Mucosa of rectum (tissue), 2 donors: Measurements from ENCODE around the gene C1QTNF6.

Experiments
- H3K27ac ChIP-seq, 2 donors: one replicate each; pipeline ENCODE4 v1.7.0; 2013; ENCODE audit warnings: inconsistent platforms in 2 of 2, low read depth in 2 of 2, low read length in 2 of 2
- H3K27me3 ChIP-seq, 2 donors: one replicate each; pipeline ENCODE4 v1.7.0; 2013; ENCODE audit warnings: low read length in 2 of 2; ENCODE audit not compliant: control insufficient read depth in 2 of 2, insufficient read depth in 2 of 2
- H3K36me3 ChIP-seq, 2 donors: one replicate each; pipeline ENCODE4 v1.7.0; 2013; ENCODE audit warnings: low read length in 2 of 2; ENCODE audit not compliant: control insufficient read depth in 2 of 2, insufficient read depth in 2 of 2
- H3K4me1 ChIP-seq, 2 donors: one replicate each; pipeline ENCODE4 v1.7.0; 2013; ENCODE audit warnings: low read length in 2 of 2, mild to moderate bottlenecking in 1 of 2; ENCODE audit not compliant: control insufficient read depth in 2 of 2, insufficient read depth in 2 of 2
- H3K4me3 ChIP-seq, 2 donors: one replicate each; pipeline ENCODE4 v1.7.0; 2013; ENCODE audit warnings: low read length in 2 of 2
- H3K9ac ChIP-seq, 2 donors: one replicate each; pipeline ENCODE4 v1.7.0; 2013; ENCODE audit warnings: low read length in 2 of 2, low read depth in 1 of 2, mild to moderate bottlenecking in 1 of 2
- H3K9me3 ChIP-seq, 2 donors: one replicate each; pipeline ENCODE4 v1.7.0; 2013; ENCODE audit warnings: low read length in 2 of 2; ENCODE audit not compliant: control insufficient read depth in 2 of 2
- donor health status: healthy.
- donor health status: Normal muscosa, but diverticular disease.

Gene C1QTNF6

DNA sequence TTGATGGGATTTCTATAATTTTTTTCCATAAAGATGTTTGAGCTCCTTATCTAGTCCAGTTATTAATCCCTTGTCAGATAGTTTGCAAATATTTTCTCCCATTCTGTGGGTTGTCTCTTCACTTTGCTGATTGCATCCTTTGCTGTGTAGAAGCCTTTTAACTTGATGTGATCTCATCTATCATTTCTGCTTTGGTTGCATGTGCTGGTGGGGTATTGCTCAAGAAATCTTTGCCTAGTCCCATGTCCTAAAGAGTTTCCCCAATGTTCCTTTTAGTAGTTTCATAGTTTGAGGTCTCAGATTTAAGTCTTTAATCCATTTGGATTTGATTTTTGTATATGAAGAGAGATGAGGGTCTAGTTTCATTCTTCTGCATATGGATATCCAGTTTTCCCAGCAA is 36.6 kb downstream of the C1QTNF6 start:
- no peaks in the 10 kb centered on the region for H3K9me3 ChIP-seq
- H3K9ac ChIP-seq, result no peak overlapping the region
- H3K4me1 ChIP-seq, result no peaks in the 10 kb centered on the region
- H3K27me3 ChIP-seq, result no peaks in the 10 kb centered on the region
- H3K36me3 ChIP-seq, result no peaks in the 10 kb centered on the region
- no peak overlapping the region for H3K27ac ChIP-seq
- H3K4me3 ChIP-seq, result no peak overlapping the region

DNA sequence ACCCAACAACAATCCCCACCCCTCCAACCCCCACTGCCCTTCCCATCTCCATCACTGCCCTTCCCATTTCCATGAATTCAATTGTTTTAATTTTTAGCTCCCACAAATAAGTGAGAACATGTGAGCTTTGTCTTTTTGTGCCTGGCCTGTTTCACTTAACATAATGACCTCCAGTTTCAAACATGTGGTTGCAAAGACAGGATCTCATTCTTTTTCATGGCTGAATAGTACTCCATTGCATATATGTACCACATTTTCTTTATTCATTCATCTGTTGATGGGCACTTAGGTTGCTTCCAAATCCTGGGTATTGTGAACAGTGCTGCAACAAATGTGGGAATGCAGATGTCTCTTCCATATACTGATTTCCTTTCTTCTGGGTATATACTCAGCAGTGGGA is 37.3 kb downstream of the C1QTNF6 start:
- Histone ChIP-seq H3K27ac (no peak overlapping the region), H3K27me3 (peaks cover 0 to 1% of the 10 kb centered on the region in 2 donors)

DNA sequence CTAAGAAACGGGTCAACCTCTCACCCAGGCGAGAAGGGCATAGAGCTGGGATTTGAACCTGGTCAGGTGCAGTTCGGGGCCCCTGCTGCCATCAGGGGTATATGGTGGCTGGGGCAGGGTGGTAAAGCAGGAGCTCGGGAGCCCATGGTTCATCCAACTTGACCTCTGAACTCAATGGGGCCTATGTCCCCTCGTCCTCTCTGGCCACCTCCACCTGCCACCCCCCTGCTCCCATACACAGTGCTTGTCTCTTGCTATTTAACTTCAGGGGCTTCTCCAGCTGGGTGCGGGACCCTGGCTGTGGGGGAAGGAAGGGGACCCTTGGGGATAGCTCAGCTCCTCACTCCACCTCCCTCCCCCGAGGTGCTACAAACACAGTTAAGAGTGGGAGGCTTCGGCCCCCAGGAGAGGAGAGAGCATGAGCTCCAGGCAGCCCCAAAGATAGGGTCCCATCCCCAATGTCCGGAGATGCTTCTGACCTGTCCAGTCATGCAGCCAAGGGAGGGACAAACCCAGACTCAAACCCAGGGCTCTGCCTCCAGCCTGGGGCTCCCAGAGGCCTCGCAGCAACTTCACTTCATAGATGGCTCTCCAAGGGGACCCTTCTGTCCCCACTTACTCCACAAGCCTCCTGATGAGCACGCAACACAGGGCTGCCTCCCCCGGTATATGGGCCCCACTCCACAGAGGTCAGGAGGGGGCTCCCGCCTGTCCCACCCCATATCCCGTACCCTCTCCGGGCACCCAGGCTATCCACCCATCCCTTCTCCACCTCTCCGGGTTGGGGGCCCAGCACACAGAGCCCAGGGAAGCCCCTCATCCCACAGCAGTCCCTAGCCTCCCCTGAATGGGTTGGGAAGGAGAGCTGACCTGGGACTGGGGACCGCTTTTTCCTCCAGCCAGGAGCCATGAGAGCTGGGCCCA is 39.0 kb downstream of the C1QTNF6 start:
- no peaks in the 10 kb centered on the region for H3K9me3 ChIP-seq
- peak overlapping the region in 1 of 2 donors; percentile 62 for H3K4me3 ChIP-seq
- peaks cover 0 to 4% of the 10 kb centered on the region in 2 donors for H3K27me3 ChIP-seq
- no peaks in the 10 kb centered on the region for H3K36me3 ChIP-seq
- H3K9ac ChIP-seq, result no peak overlapping the region
- H3K27ac ChIP-seq, result peak overlapping the region; percentile 30 to 68
- H3K4me1 ChIP-seq, result peaks cover 0 to 3% of the 10 kb centered on the region in 2 donors

More for the DNA sequence above, 37.3 kb downstream of the C1QTNF6 start:
- Histone ChIP-seq H3K4me1 (peaks cover 0 to 2% of the 10 kb centered on the region in 2 donors), H3K9ac (no peak overlapping the region), H3K9me3 (no peaks in the 10 kb centered on the region), H3K36me3 (no peaks in the 10 kb centered on the region), H3K4me3 (no peak overlapping the region)

DNA sequence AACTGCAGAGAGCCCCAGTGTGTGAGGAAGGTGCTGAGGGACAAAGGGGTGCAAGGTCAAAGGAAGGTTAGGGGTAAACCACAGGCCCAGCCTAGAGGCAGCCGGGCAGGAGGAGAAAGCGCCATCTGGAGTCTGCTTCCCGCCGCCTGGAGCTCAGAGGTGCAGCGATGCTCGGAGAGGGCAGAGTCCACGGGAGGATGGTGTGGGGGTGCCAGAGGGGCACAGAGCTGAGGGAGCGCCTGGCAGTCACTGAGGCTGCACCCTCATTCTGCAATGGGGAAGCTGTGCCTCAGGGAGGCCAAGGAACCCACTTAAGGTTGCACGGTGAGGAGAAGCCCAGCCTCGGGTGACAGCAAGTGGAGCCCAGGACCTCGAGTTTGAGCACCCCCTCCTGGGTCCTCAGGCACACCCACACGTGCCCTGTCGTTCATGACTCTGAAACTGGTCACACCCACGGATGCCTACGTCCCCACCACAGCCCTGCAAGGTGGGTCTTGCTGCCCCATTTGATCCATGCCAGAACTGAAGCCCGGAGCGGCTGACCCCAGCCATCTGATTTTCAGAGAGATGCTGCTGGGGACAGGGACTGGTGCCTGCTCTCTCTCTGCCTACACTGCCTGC is 39.9 kb downstream of the C1QTNF6 start:
- Histone ChIP-seq H3K4me3 (peak overlapping the region in 1 of 2 donors; percentile 62), H3K27ac (no peak overlapping the region), H3K4me1 (peaks cover 0 to 3% of the 10 kb centered on the region in 2 donors), H3K9me3 (no peaks in the 10 kb centered on the region), H3K36me3 (no peaks in the 10 kb centered on the region), H3K27me3 (peaks cover 0 to 4% of the 10 kb centered on the region in 2 donors), H3K9ac (no peak overlapping the region)

DNA sequence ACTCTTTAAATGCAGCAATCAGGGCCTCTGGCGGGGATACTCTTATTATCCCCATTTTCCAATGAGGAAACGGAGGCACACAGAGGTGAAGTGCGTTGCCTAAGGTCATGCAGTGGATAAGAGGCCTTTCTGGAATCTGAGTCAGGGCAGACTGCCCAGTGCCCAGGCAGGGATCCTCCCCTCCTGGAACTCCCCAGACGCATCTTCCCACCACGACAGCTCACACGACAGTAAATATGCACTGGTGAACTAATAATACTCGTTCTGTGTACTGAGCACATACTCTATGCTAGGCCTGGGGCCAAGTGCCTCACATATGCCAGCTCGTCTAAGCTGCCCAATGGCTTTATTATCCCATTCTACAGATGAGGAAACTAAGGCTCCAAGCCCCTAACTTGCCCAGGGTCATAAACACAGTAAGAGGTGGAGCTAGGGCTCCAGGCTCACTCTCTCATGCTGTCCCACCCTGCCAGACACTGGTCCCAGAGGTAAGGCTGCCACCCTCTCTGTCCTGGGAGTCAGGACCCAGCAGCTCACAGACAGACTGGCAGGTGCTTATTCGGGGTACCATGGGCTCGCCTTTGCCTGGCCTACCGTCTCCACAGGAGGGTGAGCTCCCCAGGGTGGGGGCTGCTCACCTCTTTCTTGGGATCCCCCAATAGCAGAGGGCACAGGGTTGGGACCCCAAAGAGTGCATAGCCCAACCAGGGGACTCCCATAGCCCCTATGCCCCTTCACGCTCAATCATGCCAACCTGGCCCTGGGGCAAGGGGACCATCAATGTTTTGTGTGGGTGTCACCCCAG is 40.7 kb downstream of the C1QTNF6 start:
- Histone ChIP-seq H3K27ac (no peak overlapping the region), H3K4me1 (peaks cover 0 to 3% of the 10 kb centered on the region in 2 donors), H3K4me3 (peak overlapping the region in 1 of 2 donors; percentile 62), H3K36me3 (no peaks in the 10 kb centered on the region), H3K9ac (no peak overlapping the region), H3K9me3 (no peaks in the 10 kb centered on the region), H3K27me3 (peaks cover 0 to 4% of the 10 kb centered on the region in 2 donors)

DNA sequence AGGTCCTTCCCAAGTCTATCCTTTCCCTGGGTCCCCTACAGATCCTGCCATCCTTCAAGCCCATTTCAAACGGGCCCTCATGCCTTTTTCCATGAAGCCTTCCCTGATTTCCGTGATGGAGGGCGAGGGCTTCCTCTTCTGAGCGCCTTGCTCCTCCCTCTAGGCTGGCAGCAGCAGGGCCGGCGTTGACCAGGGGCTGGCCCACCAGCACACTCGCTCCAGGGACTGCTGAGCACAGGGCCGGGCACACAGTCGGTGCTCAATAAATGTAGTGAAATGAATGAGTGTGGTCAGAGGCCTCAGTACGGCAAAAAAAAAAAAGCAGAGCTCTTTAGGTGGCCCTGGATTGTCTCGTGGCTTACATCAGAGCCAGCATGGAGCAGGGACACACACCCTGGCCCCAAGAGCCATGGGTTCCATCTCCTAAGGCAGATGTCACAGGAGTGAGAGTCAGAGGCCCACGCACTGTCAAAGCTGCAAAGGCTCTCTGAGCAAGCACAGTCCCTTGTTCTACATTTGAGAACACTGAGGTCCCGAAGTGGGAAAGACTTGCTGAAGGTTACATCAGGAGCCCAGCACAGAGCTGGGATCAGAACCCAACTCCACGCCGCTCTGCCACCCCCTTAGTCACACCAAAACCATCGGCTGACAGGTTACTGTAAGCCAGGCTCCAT is 41.4 kb downstream of the C1QTNF6 start:
- peak overlapping the region in 1 of 2 donors; percentile 41 for H3K4me3 ChIP-seq
- no peaks in the 10 kb centered on the region for H3K9me3 ChIP-seq
- no peaks in the 10 kb centered on the region for H3K36me3 ChIP-seq
- peaks cover 0 to 4% of the 10 kb centered on the region in 2 donors for H3K27me3 ChIP-seq
- no peak overlapping the region for H3K9ac ChIP-seq
- no peak overlapping the region for H3K27ac ChIP-seq
- H3K4me1 ChIP-seq, result peaks cover 0 to 3% of the 10 kb centered on the region in 2 donors

DNA sequence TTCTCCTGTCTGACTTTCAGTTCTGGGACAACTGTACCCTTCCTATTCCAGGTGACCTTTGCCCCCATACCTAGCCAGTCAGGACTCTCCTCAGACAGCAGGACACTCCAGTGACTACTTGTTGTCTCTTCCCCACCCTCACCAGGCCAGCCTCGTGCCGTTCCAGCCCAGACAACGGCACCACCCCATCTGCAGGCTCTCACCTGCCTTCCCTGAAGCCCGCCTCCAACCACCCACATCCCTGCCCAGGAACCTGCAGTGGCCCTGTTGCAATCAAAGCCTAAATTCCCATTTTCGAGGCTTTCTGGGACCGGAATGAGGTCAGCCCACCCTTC is 42.0 kb downstream of the C1QTNF6 start:
- peak overlapping the region in 1 of 2 donors; percentile 33 for H3K4me3 ChIP-seq
- H3K27me3 ChIP-seq, result peaks cover 0 to 4% of the 10 kb centered on the region in 2 donors
- no peak overlapping the region for H3K9ac ChIP-seq
- no peaks in the 10 kb centered on the region for H3K36me3 ChIP-seq
- H3K4me1 ChIP-seq, result peaks cover 0 to 3% of the 10 kb centered on the region in 2 donors
- H3K9me3 ChIP-seq, result no peaks in the 10 kb centered on the region
- H3K27ac ChIP-seq, result no peak overlapping the region

DNA sequence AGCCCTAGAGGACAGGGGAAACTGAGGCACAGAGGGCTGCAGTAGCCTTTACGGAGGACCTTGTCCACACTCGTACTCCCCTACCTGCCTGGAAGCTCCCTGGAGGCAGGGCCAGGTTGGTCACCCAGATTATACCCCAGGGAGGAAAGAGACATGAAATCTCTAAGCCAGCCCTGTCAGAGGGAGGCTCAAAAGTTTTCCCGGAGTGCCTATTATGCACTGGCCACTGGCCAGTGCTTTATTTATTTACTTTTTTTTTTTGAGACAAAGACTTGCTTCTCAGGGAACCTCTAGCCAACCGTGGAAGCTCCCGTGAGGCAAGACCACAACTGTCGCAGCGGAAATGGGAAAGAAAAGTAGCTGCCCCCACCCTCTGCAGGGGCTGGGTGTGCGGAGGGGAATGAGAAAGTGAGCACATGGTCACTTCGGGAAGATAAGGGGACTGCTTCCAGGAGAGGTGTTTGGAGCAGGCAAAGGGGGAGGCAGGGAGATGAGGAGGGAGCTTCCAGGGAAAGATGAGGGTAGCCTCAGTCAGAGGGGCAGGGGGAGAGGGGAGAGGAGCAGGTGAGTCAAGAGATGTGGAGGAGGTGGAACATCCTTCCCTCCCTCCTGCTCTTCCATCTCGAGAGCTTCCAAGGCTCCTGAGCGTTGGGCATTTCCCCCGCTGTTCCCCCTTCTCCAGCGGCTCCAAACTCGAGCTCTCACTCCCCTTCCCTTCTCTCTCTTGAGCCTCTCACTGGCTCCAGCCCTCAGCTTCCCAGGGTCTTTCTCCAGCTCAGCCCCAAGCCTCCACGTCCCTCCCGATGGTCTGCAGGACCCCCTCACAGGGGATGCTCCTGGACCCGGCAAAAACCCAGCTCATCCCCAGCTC is 42.6 kb downstream of the C1QTNF6 start:
- Histone ChIP-seq H3K4me1 (peaks cover 0 to 3% of the 10 kb centered on the region in 2 donors), H3K9me3 (no peaks in the 10 kb centered on the region), H3K9ac (no peak overlapping the region), H3K27ac (no peak overlapping the region), H3K27me3 (peaks cover 0 to 4% of the 10 kb centered on the region in 2 donors), H3K4me3 (no peak overlapping the region), H3K36me3 (no peaks in the 10 kb centered on the region)

DNA sequence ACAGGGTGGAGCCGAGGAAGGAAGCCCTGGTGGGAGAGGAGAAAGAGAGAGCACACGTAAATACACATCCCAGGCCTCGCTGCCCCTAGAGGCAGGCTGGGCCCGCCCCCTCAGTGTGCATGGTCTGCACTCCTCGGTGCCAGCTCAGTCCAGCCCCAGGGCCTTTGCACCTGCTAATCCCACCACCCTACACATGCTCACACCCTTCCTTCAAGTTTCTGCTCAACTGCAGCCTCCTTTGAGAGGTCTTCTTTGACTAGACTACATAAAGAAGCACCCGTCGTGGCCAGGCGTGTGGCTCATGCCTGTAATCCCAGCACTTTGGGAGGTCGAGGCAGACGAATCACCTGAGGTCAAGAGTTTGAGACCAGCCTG is 43.9 kb downstream of the C1QTNF6 start:
- peaks cover 0 to 3% of the 10 kb centered on the region in 2 donors for H3K4me1 ChIP-seq
- H3K27me3 ChIP-seq, result peaks cover 0 to 4% of the 10 kb centered on the region in 2 donors

More for the DNA sequence above, 43.9 kb downstream of the C1QTNF6 start:
- H3K36me3 ChIP-seq, result no peaks in the 10 kb centered on the region
- no peak overlapping the region for H3K27ac ChIP-seq
- no peak overlapping the region for H3K4me3 ChIP-seq
- no peaks in the 10 kb centered on the region for H3K9me3 ChIP-seq
- H3K9ac ChIP-seq, result no peak overlapping the region
